NCI-H2107 treated with DMSO at 0.1 percent for 48 hours (cell line): ENCODE results near the gene EIF1AD.
"Not testable (repeated sequence)": the region's sequence is repeated elsewhere in the genome, so short reads cannot be mapped to it uniquely, and the experiment has no call there.

Experiments used
- DNase-seq: peaks from one replicate; lab custom pipeline; 2025; ENCODE audit not compliant: unreplicated experiment; lab: John Stamatoyannopoulos, UW

Gene EIF1AD

DNA sequence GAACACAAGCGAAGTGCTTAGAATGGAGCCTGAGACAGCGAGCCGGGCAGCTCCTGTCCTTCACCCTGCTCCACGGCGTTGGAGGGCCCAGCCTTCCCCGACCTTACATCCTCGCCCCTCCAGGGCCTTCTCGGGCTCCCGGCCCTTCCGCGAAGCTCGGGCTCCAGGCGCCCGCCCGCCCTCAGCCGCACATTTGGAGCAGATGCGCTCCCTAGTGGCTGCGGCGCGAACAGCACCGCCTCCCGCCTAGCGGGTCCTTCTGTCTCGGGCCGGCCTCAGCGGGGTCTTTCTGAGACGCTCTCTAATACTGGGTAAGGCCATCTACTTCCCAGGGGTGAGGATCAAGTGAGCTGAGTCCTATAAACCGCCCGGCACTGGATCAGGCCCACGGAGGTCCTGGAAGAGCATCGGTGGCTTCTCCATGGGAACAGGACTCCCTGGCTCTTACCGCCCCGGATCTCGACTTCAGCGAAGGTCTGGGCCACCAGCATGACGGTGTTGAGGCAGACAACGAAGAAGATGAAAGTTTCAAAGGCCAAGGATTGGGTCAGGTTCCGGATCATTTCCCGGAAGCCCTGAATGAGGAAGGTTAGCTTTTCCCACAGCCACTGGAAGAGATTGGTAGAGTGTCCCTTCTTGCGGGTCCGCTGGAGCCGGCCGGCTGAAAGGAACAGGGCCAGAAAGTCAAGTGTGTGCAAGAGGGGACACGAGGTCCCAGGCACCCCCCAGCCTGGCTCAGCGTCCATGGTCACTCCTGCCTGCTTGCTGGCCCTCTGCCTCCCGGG is 20.6 kb upstream of the EIF1AD start:
- DNase-seq, result no peak

DNA sequence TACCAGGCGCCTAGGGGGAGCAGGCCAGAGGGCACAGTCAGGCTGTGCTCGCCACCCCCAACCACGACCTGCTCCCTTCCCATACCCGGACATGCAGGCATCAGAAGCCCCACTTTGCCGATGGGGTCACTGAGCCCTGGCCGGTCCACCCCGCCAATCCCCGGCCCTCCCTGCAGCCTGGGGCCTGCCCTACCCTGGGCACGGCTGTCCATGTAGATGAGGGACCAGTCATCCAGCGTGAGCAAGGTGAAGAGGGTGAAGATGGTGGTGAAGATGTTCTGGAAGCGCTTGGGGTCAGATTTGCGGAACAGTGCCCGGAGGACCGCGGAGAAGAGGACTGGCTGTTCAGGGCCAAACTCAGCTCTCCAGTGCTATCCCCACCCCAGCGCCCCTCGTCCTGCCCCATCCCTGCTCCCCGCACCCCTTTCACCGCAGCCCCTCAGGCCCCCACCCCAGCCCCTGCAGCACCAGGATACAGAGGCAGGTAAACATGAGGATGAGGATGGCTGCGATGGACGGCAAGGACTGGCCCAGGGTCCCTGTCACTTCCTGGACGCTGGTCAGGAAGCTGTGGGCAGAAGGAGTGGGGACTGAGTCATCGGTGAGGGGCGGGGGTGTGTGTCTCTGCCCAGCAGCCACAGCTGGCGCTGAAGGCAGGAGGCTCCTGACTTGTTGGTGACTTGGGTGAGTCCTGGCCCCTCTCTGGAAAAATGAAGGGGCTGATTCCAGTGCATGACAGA is 18.8 kb upstream of the EIF1AD start:
- no peak for DNase-seq

DNA sequence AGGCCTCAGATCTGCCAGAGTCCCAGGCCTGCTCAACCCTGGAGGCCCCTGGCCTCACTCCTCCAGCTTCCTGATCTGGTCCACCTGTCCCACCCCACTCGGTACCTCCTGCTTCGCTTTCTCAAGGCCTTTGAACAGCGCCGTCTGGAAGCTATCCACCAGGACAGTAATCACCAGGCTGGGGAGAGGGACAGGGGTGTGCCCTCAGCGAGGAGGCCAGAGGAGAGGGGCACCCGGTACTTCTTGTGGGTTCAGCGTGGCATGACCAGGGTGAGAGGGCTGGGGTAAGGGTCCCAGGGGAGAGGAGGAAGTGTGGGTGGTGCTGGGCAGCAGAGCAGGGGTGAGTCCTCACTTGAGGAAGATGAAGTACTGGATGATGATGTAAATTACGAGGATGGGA is 18.3 kb upstream of the EIF1AD start:
- no peak for DNase-seq

DNA sequence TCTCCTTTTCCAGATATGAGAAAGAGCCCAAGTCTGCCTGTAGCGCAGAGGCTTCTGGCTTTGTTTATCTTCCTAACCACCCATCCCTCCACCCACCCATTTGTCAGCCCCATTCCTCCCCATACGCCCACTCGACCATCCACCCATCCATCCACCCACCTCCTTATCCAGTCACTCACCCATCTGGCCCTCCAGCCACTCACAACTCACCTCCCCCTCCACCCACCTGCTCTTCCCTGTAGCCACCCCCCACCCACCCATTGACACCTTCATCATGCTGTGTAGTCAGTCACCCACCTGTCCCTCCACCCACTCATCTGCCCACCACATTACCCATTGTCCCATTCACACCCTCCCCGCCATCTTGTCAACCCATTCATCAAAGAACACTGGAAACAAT is 15.4 kb upstream of the EIF1AD start:
- DNase-seq, result no peak

DNA sequence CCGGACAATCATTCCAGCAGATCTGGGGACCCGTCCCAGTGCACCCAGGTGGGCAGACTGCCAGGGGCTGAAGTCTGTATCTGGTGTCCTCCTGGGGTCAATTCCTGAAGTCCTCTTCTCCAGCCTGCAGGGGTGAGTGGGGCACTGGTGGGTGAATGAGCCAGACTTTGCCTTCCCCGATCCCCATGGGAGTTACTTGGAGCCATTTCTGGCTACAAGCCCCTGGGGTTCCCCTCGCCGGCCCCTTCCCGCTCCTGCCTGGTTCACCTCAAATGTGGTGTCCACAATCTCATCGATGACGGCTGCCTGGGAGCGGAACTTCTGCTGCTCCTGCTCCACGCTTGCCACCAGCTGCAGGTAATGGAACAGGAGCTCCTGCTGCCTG is 14.8 kb upstream of the EIF1AD start:
- DNase-seq, result no peak

DNA sequence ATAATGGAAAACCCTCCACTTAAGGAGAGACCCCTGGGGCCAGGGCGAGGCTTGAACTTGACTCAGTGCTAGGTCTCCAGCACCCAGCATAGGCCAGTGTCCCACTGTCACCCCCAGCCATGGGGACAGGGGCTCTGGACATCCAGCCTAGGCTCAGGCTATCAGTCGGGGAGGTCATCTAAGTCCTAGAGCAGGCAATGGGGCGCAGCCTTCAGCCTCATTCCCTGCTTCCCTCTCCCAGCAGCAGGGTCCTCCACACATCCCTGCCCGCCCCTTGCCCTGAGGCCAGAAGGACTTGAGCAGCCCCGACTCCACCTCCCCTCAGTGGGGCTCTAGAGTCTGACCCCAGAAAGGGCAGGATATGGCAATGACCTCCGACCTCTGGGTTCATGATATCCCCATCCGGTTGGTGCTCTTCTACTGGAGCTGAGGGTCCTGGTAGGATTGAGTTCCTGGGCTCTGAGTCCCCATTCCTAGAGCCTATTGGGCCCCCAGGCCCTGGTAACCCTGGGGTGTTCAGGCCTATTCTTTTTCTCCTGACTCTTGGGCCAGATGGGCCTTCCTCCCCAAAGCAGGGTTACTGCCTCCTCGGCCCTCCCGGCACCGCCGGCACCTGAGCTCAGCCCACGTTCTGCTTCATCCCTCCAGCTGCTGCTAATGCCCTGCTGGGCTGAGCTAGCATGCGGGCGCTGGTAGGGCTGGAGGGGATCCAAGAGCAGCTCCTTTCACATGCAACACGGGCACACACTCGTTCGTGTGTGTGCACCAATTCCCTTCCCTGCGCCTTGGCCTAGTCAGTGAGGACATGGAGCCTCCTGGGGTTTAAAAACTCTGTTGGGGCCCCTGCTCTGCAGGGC is 14.2 kb upstream of the EIF1AD start:
- no peak for DNase-seq

DNA sequence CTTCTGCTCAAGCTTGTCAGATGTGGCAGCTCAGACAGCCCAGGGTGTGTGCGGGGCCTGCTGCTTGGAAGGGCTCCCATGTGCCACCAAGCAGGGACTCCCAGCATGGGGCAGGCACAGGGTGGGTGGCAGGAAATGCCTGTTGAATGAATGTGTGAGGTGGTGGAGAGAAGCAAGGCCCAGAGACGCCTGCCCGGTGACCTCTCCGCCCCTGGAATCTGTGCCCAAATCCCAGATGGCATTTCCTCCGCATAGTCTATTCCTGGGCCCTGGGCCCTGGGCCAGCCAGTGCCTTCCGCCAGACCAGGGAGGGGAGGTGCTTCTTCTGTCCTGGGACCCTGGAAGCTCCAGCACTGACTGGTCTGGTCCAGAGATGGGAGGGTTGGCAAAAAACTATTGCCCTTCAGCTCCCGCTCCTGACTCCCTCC is 13.5 kb upstream of the EIF1AD start:
- no peak for DNase-seq

DNA sequence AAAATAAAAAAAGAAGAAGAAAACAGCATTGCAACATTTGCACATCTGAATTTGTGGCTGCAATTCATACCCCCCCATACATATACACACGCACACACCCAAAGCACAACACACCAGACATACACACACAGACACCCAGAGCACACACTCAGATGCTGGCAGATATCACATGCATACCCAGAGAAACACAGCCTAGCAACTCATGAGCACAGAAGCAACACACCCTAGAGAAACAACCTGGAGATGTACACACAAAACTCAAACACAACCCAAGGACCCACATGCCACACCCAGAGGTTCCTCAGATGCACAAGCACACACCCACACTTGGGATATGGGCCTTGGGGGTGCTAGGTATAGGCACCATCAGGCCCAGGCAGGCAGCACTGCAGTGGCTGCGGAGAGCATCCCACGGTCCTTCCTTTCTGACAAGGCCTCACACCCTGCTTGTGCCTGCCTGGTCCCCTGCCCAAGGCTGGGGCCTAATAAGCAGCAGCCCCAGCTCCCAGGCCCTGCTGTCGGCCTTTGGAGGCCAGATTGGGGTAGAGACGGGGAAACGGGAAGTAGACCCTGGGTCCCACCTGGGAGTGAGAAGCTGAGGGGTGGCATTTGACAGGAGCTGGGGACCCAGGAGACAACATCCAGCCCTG is 13.0 kb upstream of the EIF1AD start:
- no peak for DNase-seq

DNA sequence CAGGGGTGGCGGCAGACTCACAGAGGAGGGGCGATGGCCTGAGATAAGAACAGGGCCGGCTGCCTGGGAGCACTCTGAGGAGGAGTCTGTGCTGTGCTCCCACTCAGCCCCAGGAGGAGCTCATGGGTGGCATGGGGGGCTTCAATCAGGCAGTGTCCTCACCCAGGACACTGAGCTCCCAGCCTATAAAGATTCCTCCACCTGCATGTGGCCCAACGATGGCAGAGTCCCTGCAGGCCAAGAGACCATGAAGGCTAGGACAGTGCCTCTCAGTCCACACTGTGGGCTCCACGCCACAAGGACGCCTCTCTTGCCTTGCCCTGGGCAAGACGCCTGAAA is 11.8 kb upstream of the EIF1AD start:
- DNase-seq, result no peak

DNA sequence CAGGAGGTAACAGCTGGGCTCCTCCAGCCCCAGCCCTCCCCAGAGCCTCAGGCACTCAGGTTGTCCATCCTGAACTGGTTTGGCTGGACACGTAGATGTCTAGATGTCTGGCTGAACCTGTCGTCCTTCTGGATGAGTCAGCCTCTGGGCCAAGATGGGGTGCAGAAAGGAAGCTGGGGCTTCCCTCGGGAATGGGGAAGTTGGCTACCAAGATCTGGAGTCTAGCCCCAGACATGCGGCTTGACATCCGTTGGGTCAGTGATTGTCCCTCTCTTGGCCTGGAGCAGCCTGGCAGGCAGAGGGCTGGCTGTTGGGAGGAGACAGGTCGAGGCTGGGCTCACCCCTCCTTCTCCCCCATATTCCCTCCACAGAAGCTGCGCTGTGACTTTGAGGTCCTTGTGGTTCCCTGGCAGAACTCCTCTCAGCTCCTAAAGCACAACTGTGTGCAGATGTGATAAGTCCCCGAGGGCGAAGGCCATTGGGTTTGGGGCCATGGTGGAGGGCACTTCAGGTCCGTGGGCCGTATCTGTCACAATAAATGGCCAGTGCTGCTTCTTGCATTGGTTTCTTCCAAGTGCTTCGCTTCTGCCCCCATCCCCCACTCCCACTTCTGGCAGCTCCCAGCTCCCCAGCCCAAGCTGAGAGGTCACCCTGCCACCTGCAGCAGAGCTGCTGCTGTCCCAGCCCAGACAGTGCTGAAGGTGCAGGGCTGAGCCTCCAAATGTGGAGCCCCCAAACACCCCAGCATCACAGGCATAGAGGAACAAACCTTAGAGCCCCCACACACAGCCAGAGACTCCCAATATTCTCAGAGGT is 11.2 kb upstream of the EIF1AD start:
- DNase-seq, result no peak

DNA sequence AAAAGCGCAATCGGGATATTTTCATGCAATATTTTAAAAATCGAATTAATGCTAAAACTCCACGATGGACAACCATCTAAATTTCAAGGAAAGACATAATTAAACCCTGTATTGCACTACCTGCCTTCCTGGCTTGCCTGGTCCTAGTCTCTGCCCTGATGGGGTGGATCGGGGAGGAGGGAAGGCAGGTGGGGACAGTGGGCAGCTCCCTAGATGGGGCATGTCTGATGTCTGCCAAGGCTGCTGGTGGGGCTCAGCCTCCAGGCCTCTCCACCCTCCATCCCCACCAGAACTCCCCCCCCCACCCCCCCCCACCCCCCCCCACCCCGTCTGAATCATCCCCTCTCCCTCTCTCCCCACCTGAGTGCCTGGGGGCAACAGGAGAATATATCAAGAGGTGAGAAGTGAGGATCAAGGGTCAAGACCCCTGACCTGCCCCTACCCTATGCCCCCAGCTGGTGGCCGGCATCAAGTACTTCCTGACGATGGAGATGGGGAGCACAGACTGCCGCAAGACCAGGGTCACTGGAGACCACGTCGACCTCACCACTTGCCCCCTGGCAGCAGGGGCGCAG is 10.5 kb upstream of the EIF1AD start:
- no peak for DNase-seq

DNA sequence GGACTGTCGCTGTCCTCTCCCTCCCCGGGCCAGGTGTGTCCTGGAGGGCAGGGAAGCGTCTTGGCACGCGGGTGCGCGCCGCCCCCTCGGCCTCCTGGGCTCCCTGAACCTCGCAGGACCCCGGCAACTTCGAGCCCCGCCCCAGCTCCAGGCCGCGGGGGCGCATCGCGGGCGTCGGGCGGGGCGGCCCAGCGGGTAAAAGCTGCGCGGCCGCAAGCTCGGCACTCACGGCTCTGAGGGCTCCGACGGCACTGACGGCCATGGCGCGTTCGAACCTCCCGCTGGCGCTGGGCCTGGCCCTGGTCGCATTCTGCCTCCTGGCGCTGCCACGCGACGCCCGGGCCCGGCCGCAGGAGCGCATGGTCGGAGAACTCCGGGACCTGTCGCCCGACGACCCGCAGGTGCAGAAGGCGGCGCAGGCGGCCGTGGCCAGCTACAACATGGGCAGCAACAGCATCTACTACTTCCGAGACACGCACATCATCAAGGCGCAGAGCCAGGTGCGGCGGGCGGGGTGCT is 9.9 kb upstream of the EIF1AD start, which contains the start of gene CST6:
Gene CST6 (plus strand): TSS at position 224 of the 519 bp plus-strand sequence. CDS start 37 bp downstream, at position 261.
- no peak for DNase-seq

DNA sequence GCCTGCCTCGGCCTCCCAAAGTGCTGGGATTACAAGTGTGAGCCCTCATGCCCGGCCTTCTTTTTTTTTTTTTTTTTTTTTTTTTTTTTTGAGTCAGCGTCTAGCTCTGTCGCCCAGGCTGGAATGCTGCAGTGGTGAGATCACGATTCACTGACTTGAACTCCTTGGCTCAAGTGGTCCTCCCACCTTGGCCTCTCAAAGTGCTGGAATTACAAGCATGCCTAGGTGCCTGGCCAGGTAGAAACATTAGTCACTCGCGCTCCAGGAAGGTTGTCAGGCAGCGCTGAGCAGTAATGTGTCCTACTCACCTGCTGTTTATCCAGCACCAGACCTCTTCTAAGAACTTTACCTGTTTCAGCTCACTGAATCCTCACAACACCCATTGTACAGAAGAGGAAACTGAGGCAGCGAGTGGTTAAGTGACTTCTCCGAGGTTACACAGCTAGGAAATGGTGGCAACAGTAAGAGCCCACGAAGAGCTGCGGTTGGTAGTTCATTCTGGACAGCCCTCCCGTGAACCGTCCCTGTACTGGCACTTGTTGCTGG is 9.4 kb upstream of the EIF1AD start:
- DNase-seq, result no peak

DNA sequence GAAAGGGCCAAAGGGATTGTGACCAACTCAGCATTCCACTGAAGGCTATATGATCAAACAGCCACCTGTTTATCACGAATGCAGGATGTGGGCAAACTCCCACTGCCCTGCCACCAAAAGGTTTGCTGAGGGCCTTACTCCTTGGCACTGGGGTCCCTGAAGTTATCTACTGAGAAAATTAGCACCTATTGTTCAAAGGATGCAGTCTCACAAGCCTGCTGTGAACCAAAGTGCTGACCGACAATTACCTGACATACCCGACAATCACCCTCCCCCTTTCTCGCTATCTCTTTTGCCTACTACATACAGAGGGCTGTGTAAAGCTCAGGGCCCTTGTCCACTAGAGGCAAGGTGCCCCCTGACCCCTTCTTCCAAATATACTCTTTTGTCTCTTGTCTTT is 8.1 kb upstream of the EIF1AD start:
- not testable (repeated sequence) for DNase-seq

DNA sequence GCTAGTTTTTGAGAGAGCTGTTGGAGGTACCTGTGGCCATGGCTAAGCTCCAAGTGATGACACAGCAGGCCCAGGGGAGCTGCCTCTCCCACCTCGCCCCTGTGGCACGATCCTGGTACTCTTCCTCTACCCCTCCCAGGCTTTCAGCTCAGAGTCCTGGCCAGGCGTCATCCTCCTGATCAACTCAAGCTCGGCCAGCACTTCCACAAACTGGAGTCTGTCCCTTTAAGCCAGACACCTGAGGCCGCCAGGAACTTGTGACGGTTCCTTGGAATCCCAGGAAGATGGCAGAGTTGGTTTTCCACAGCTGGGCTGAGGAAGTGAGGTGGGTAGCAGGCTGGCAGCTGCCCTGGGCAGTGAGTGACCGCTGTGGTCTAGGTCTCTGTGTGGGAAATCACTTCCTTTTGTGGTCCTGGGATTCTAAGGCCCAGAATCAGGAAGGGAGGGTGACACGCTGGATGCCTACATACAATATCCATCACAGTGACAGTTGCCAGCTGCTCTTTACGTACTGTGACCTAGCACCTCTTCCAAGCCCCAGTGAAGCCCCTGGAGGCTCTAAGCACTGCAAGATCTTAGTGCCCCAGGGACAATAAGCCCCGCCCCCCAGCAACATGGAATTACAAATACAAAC is 6.6 kb upstream of the EIF1AD start:
- DNase-seq, result no peak

DNA sequence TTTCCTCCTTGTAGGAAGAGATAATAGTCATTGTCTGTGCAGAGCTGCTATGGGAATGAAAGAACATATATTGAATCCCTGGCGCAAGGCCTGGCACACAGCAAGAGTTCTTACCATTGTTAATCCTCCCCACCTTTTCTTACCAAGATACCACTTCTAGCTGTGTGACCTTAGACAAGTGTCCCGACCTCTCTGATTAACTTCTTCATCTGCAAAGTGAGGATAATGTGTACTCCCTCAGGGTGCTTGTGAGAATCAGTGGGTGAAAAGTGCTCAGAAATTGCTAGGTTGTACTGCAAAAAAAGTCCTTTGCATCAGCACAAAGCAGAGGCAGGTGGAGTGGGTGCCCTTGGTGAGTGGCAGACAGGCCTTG is 6.1 kb upstream of the EIF1AD start:
- DNase-seq, result no peak

DNA sequence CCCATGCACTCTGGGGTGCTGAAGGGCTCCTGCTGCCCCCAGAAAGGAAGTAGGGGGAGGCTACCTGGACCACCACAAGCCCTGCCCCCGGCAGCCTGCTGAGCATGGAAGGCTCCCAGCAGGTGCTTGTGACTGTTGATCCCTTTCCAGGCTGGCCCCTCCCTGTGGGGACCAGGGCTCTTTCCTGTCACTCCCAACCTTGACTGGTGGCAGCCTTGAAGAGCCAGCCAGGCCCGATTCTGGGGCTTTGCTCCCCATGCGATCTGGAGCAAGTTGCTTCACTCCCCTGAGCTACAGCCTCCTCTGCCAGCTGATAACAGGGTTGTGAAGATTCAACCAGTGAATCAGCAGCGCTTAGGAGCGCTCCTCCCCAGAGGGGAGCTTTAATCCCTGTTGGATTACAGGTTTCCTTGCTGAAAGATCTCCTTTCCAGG is 5.3 kb upstream of the EIF1AD start:
- DNase-seq, result no peak

DNA sequence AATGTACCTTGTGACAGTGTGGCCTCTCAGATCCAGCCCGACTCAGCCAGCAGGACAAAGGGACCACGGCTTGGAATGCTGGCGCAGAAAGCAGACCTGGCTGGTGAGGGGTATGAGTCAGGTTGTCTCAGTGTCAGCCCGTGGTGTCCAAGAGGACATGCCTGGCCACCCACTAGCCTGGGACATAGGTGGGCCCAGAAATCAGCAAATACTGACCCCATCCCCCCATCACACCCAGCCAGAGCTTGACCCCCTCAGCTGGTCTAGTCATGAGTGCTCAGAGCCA is 4.9 kb upstream of the EIF1AD start:
- DNase-seq, result no peak
